ENCODE data around the gene MYO10. TPM values are rescaled to one million over a fixed set of nuclear protein-coding genes. Genes with fewer than 3 reads are reported as not detected.

Gene MYO10
- total RNA-seq, 4 donors from 2014 or later = 34.7 to 122 (median 71.2) TPM

DNA sequence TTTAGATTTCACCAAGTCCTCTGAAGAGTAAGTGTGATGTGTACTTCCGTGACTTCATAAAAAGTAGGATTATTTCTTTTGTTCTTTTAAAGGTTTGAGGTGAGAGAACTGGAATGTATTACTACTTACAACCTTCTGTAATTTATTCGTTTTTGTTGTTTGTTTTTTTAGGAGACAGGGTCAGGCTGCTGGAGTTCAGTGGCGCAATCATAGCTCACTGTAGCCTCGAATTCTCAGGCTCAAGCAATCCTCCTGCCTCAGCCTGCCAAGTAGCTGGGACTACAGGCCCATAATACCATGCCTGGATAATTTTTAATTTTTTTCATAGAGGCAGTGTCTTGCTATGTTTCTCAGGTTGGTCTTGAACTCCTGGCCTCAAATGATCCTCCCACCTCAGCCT, 251.0 kb downstream of the MYO10 start:
- TF ChIP-seq, protein P1, sequence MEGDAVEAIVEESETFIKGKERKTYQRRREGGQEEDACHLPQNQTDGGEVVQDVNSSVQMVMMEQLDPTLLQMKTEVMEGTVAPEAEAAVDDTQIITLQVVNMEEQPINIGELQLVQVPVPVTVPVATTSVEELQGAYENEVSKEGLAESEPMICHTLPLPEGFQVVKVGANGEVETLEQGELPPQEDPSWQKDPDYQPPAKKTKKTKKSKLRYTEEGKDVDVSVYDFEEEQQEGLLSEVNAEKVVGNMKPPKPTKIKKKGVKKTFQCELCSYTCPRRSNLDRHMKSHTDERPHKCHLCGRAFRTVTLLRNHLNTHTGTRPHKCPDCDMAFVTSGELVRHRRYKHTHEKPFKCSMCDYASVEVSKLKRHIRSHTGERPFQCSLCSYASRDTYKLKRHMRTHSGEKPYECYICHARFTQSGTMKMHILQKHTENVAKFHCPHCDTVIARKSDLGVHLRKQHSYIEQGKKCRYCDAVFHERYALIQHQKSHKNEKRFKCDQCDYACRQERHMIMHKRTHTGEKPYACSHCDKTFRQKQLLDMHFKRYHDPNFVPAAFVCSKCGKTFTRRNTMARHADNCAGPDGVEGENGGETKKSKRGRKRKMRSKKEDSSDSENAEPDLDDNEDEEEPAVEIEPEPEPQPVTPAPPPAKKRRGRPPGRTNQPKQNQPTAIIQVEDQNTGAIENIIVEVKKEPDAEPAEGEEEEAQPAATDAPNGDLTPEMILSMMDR (IDR thresholded peaks at IDR 0.05) = no peak
- no peak for TF ChIP-seq POLR2A (IDR thresholded peaks at IDR 0.05)
- H3K9me3 ChIP-seq = no peaks in the 10 kb centered on the region
- H3K4me3 ChIP-seq = no peak overlapping the region
- H3K4me1 ChIP-seq = no peaks in the 10 kb centered on the region
- DNase-seq = no peak
- H3K27me3 ChIP-seq = no peaks in the 10 kb centered on the region
- H3K36me3 ChIP-seq = peaks cover 0 to 96% (median 3%) of the 10 kb centered on the region in 3 donors
- no peak overlapping the region for H3K27ac ChIP-seq

DNA sequence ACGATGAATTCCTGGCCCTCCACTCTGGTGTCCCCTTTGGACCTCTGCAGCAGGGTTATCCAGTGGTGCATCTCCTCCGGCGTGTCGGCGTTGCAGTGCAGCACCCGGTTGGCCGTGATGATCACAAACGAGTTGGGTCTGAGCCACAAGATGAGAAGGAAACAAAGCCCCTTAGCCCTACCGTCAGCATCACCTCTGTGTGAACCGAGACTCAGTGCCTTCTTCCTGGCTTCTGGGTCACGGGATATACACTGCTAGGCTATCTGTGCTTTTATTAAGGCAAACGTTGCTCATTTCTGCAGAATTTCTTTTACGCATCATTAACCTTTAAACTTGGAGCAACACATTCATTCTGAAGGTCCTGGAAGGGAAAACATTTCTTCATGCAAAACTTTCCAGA, 254.2 kb downstream of the MYO10 start:
- TF ChIP-seq POLR2A (IDR thresholded peaks at IDR 0.05) = no peak
- TF ChIP-seq, protein P1 (IDR thresholded peaks at IDR 0.05) = no peak
- peaks cover 0 to 87% (median 3%) of the 10 kb centered on the region in 3 donors for H3K36me3 ChIP-seq

DNA sequence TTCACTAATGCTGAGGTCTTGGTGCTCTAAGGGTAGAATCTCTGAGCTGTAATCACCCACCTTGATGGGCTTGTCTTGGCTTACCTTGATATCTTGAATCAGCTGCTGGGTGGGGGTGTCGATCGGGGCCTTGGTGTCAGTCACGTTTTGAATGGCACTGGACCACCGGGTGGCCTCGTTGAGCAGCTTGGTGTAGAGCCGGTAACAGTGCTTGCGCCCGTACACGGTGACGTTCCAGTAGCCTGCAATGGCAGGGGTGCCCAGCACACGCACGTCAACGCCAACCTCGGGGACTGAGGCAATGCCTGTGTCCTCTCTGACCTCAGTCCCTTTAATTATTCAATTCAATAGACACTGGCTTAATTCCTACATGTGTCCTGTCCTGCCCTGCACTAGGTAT, 256.2 kb downstream of the MYO10 start:
- TF ChIP-seq POLR2A (IDR thresholded peaks at IDR 0.05) = no peak
- TF ChIP-seq, protein P1 (IDR thresholded peaks at IDR 0.05) = no peak
- DNase-seq = no peak
- Histone ChIP-seq H3K27ac (no peak overlapping the region), H3K27me3 (no peaks in the 10 kb centered on the region), H3K36me3 (peaks cover 0 to 88% (median 3%) of the 10 kb centered on the region in 3 donors), H3K4me3 (no peak overlapping the region), H3K9me3 (no peaks in the 10 kb centered on the region), H3K4me1 (no peaks in the 10 kb centered on the region)

More for the DNA sequence above, 254.2 kb downstream of the MYO10 start:
- no peaks in the 10 kb centered on the region for H3K9me3 ChIP-seq
- H3K4me1 ChIP-seq = no peaks in the 10 kb centered on the region
- DNase-seq = no peak
- no peaks in the 10 kb centered on the region for H3K27me3 ChIP-seq
- H3K4me3 ChIP-seq = no peak overlapping the region
- no peak overlapping the region for H3K27ac ChIP-seq

DNA sequence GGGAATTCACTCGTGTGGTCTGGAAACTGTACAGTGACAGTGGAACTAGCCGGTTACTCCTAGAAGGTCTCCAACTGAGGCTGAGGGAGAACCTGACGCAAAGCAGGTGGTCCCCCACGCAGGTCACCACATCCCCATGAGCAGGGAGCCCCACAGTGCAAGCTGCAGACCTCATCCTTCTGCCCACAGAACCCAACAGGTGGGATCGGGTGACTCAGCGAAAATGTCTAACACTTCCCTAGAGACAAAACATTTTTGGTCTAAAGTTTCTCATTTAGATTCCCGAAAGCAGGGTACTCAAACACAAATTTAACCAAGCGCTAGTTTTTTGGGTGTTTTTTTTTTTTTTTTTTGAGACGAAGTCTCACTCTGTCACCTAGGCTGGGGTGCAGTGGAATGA, 256.9 kb downstream of the MYO10 start:
- no peak overlapping the region for H3K4me3 ChIP-seq
- no peaks in the 10 kb centered on the region for H3K27me3 ChIP-seq
- TF ChIP-seq, protein P1 (IDR thresholded peaks at IDR 0.05) = no peak
- no peak for TF ChIP-seq POLR2A (IDR thresholded peaks at IDR 0.05)
- DNase-seq = no peak
- no peak overlapping the region for H3K27ac ChIP-seq
- peaks cover 0 to 88% (median 3%) of the 10 kb centered on the region in 3 donors for H3K36me3 ChIP-seq
- no peaks in the 10 kb centered on the region for H3K4me1 ChIP-seq
- H3K9me3 ChIP-seq = no peaks in the 10 kb centered on the region

DNA sequence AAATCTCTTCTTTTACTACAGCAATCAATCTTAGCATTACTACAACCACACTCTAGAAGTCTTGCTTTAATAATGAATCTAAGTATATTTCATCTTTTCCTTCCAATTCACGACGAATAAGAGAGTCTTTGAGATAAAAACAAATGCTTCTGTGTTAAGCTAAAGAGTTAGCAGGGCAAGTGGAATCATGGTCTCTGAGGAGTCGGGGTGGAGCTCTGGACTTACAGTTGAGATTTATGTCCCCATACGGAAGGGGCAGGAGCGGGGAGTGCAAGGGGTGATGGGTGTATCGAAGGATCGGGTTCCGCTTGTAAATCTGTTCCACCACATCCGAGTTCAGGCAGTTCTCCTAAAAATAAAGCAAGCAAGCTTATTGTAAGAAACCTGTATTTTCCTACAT, 260.3 kb downstream of the MYO10 start:
- Histone ChIP-seq H3K27ac (no peak overlapping the region), H3K27me3 (no peaks in the 10 kb centered on the region), H3K9me3 (no peaks in the 10 kb centered on the region), H3K36me3 (peaks cover 0 to 88% (median 0%) of the 10 kb centered on the region in 3 donors), H3K4me3 (no peak overlapping the region), H3K4me1 (no peaks in the 10 kb centered on the region)
- DNase-seq = no peak
- TF ChIP-seq POLR2A (IDR thresholded peaks at IDR 0.05) = no peak
- TF ChIP-seq, protein P1 (IDR thresholded peaks at IDR 0.05) = no peak

DNA sequence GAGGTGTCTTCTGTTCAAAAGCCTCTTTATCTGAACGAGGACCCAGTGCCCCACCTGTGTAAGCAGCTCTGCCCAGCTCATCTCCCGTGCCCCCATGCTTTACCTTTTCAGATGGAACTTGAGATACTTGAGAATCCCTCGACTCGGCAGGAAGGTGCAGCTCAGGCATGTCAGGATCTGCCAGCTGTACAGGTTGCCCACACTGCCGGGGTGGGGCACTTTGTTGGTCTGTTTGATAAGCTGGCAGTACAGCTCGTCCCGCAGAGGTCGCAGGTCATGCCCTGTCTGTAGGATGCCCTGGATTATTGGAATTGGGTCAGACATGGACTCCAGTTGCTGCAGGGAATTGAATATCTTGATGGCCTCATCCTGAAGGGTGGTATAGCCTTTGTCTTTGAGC, 261.3 kb downstream of the MYO10 start:
- Histone ChIP-seq H3K9me3 (no peaks in the 10 kb centered on the region), H3K36me3 (peaks cover 0 to 84% (median 0%) of the 10 kb centered on the region in 3 donors), H3K4me3 (no peak overlapping the region), H3K4me1 (no peaks in the 10 kb centered on the region), H3K27me3 (no peaks in the 10 kb centered on the region), H3K27ac (no peak overlapping the region)
- no peak for DNase-seq
- TF ChIP-seq POLR2A (IDR thresholded peaks at IDR 0.05) = no peak
- TF ChIP-seq, protein P1 (IDR thresholded peaks at IDR 0.05) = no peak

Measured in Peyer's patch (tissue), 4 donors.